HG03280 (cell line): ENCODE data around the gene ZNF783.

ENCODE experiments used
- ATAC-seq: cut with Tn5 transposase; IDR thresholded peaks from one replicate; pipeline ENCODE4 v1.9.1; 2021; ENCODE audit warnings: mild to moderate bottlenecking, moderate library complexity; ENCODE audit not compliant: unreplicated experiment

ZNF783 gene

DNA sequence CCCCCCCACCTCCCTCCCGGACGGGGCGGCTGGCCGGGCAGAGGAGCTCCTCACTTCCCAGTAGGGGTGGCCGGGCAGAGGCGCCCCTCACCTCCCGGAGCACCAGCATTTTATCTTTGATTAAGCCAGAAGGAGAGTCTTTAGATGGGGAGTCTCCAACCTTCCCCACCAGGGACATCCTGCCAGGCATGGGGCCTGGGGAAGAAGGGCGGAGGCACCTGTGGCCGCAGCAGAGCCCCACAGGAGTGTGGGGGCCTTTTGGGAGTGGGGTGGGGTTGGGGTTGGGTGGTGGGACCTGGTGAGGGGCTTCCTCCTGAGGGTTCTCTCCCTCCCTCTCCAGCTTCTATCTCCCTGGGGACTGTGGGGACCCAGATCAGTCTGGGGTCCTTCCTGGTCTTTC lies 18.2 kb downstream of the ZNF783 start:
- no peak for ATAC-seq

- ATAC-seq, result no peak
Observed at GRCh38 chr7:149280661-149281507, 18.9 kb downstream of the ZNF783 start.

DNA sequence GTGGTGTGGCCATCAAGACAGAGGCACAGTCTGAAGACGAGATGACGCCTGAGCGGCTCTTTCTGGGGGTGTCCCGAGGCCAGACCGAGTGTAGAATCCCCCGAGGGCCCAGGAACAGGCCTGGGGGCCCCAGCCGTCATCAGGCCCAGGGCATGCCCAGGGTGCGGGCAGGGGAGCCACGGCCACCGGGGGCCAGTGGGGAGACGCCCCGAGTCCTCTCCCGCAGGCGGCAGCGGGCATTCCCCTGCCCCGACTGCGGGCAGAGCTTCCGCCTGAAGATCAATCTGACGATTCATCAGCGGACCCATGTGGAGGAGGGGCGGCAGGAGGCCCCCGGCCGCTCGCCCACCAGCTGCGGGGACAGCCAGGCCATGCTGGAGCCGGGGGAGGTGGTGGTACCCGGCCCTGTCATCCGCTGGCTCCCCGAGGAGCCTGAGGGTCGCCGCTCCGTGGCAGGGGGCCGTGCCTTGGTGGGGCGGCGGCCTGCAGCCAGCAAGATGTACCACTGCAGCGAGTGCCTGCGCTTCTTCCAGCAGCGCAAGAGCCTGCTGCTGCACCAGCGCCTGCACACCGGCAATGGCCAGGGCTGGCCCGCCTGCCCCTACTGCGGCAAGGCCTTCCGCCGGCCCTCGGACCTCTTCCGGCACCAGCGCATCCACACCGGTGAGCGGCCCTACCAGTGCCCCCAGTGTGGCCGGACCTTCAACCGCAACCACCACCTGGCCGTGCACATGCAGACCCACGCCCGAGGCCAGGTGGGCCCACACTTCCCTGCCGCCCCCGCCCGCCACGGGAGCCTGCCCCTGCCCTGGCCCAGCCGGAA lies 19.7 kb downstream of the ZNF783 start:
- ATAC-seq, result no peak

- ATAC-seq, result no peak
Observed at GRCh38 chr7:149282331-149282655, 20.3 kb downstream of the ZNF783 start.

- no peak for ATAC-seq
Observed at GRCh38 chr7:149283321-149283720, 21.3 kb downstream of the ZNF783 start.

- ATAC-seq, result no peak
Observed at GRCh38 chr7:149284343-149284742, 22.3 kb downstream of the ZNF783 start.

DNA sequence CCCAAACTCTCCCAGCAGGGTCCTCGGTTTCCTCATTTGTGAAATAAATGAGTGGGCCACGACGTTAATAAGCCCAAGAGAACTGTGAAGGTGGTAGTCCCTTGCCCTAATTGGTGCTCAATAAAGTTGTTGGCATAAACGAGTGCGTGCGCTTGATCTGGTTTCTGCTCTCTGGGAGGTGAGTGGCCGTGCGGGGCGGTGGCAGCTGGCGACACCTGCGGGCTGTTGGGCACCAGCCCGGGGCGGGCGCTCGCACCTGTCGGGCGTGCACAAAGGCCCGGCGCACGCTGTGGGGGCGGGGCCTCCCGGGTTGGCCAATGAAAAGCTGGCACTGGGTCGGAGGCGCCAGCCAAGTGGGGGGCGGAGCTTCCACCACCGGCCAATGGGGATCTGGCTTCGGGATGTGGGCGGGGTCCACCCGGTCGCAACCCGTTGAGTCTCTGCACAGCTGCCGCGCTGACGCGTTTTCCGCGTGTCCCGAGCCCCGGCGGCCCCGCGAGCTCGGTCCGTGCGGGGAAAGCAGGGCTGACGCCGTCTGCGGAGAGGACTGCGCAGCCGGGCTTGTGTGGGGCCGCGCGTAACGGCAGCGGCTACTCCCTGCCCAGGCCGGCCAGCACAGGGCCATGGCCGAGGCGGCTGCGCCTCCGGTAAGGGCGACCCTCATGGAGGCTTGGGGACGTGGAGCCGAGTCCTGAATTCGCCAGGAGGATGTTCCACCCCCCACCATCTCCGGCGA lies 23.0 kb downstream of the ZNF783 start:
- ATAC-seq, result peak; percentile 93

DNA sequence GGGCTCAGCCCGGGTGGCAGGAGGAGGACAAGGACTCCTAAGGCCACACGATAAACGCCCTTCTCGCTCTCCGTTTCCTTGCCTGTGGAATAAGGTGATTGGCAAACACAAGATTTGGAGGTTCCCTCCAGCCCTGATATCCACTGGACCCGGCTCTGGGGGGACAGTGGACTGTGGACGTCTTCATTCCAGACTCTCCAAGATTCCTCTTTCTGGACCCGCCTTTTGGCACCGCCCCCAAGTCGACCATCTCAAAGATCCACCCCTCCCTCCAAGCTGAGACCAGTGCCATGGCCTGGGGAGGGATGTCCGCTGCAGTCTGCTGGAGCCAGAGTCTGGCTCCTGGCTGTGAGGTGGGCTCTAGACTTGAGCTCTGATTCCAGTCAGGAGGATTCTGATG lies 23.6 kb downstream of the ZNF783 start:
- ATAC-seq, result no peak

DNA sequence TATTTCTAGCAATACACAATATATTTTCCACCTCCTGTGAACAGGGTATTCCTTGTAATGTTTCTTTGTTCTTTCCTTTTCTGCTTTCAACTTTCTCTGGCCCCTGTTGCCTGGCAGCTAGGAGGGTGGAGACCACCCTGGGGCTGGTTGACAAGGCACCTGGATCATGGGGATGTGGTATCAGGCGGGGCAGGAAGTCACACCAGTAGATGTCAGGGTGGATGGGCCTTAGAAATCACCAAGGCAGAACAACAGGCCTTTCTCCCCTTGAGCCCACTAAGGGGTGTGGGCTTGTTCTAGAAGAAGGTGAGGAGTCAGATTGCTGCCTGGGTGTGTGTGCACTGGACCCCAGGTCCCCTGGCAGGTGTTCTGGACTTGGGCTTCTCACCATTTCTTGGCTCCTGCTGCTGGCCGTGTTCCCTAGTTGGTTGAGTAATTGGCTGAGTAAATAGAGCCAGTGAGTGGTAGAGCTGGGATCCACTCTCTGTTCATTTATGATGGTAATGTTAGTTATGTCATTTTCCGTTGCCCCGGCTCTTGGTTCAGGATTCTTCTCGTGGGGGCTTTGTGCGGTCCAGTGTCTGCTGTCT lies 24.9 kb downstream of the ZNF783 start:
- no peak for ATAC-seq

DNA sequence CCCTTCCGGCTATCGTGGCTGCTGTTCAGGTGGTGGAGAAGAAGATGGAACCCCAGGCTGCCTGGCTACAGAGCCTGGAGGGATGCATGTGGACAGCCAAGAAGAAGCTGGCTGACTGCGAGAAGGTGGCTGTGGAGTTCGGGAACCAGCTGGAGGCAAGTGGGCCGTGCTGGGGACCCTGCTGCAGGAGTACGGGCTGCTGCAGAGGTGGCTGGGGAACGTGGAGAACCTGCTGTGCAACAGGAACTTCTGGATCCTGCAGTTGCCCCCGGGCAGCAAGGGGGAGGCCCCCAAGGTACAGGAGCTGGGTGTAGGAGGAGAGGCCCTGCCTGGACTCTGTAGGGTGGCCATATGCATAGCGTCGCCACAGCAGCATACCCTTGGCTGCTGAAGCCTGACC lies 25.6 kb downstream of the ZNF783 start:
- no peak for ATAC-seq

GRCh38 chr7:149289262-149289661 lies 27.3 kb downstream of the ZNF783 start:
- ATAC-seq, result no peak

GRCh38 chr7:149289856-149290255 lies 27.9 kb downstream of the ZNF783 start:
- no peak for ATAC-seq

DNA sequence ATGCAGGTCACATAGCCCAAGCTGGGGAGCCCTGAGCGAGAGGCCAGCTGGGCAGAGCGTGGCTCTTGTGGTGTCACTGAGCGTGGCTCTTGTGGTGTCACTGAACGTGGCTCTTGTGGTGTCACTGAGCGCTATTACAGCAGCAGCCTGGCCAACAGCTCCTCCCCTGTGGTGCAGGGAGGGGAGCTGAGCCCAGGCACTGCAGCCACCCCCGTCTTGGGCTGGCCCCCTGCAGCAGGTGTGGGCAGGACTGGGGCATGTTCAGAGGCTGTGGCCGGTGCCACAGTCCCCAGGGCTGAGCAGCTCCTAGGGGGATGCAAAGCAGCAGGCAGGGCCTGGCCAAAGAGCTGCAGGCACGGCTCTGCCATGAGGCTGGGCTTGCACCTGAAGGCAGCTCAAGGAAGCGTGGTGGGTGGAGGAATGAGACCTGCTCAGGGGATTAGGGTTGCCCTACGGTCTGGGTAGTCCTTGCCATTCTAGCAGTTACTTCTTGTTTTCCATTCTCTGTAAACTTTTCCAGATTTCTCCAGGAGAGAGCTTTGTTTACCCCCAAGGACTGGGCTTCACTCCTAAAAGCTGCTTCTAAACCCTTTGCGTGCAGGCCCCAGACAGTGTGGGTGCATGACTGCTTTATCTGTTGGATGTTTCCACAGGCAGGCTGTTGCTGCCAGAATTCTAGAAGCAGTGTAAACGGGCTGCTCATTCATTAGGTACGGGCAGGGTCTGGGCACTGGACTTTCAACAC lies 29.2 kb downstream of the ZNF783 start:
- ATAC-seq, result no peak

GRCh38 chr7:149291781-149292461 lies 29.9 kb downstream of the ZNF783 start:
- no peak for ATAC-seq

- ATAC-seq, result no peak
Observed at GRCh38 chr7:149292462-149292823, 30.4 kb downstream of the ZNF783 start.

DNA sequence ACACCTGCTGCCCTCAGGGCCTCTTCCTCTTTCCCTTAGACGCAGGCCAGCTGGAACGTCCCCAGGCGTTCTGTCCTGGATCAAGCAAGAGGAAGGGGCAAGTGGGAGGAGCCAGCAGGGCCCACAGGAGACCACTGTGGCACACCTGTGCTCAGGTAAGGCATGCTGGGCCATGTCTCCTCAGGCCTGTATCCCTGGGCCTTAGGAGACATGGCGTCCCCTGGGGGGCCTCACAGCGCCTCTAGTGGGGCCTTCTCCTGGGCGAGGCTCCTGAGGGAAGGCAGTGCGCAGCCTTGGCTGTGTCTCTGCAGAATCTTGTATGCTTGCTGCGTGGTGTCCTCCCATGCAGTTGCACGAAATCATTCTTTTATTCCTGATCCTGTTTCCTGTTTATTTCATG lies 31.3 kb downstream of the ZNF783 start:
- no peak for ATAC-seq

DNA sequence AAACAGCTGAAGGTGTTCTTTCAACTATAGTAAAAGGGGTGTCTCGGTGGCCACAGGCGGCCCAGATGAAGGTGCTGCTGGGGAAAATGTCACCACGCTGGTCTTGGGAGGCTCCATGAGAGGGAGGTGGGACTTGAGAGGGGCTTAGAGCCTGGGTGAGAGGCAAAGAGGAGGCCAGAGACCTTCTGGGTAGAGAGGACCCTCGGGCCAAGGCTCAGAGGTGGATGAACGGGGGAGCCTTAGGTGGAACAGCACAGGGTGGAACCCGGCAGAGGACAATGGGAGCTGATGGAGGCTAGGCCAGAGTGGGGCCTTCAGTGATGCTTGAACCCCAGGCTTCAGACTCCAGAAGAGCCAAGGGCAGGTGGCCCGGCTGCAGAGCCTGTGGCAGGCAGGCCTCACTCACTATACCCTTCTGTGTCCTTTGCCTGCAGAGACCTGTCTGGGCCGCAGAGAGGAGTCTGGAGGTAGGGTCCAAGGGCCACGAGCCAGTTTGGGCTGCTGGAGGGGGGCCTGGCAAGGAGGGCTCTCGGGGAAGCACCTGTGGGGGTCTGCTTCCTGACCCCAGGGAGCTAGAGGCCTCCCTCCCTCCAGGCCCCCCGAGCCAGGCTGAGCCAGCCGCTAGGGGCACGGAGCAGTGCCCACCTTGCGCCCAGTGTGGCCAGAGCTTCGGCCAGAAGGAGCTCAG lies 32.1 kb downstream of the ZNF783 start:
- no peak for ATAC-seq

- no peak for ATAC-seq
Observed at GRCh38 chr7:149294634-149295480, 32.9 kb downstream of the ZNF783 start.

- no peak for ATAC-seq
Observed at GRCh38 chr7:149295481-149295850, 33.5 kb downstream of the ZNF783 start.
